ENCODE results near the gene BCO2.

The BCO2 gene

GRCh38 chr11:112173152-112173551 is 2.2 kb upstream of the BCO2 start:
- TF ChIP-seq ZFX (IDR thresholded peaks at IDR 0.05) (no peak), CTCF (conservative IDR thresholded peaks at IDR 0.05) (no peak)
- H3K27ac ChIP-seq = no peak overlapping the region

- TF ChIP-seq CTCF (conservative IDR thresholded peaks at IDR 0.05) = no peak
- TF ChIP-seq ZFX (IDR thresholded peaks at IDR 0.05) = no peak
- H3K27ac ChIP-seq = no peak overlapping the region
Measured at GRCh38 chr11:112175599-112175952, 264 bp downstream of the BCO2 start.

GRCh38 chr11:112176077-112176476 is 765 bp downstream of the BCO2 start:
- TF ChIP-seq CTCF (conservative IDR thresholded peaks at IDR 0.05) (no peak), ZFX (IDR thresholded peaks at IDR 0.05) (no peak)
- no peak overlapping the region for H3K27ac ChIP-seq

GRCh38 chr11:112177589-112177988 is 2.3 kb downstream of the BCO2 start:
- H3K27ac ChIP-seq = no peak overlapping the region
- TF ChIP-seq ZFX (IDR thresholded peaks at IDR 0.05) = no peak
- no peak for TF ChIP-seq CTCF (conservative IDR thresholded peaks at IDR 0.05)

- TF ChIP-seq CTCF (conservative IDR thresholded peaks at IDR 0.05) (no peak), ZFX (IDR thresholded peaks at IDR 0.05) (no peak)
- no peak overlapping the region for H3K27ac ChIP-seq
Measured at GRCh38 chr11:112178428-112178827, 3.1 kb downstream of the BCO2 start.

- H3K27ac ChIP-seq = no peak overlapping the region
- TF ChIP-seq CTCF (conservative IDR thresholded peaks at IDR 0.05) = no peak
- TF ChIP-seq ZFX (IDR thresholded peaks at IDR 0.05) = no peak
Measured at GRCh38 chr11:112178936-112179335, 3.6 kb downstream of the BCO2 start.

- no peak overlapping the region for H3K27ac ChIP-seq
- TF ChIP-seq CTCF (conservative IDR thresholded peaks at IDR 0.05) = no peak
- no peak for TF ChIP-seq ZFX (IDR thresholded peaks at IDR 0.05)
Measured at GRCh38 chr11:112179601-112180000, 4.3 kb downstream of the BCO2 start.

Measured in C4-2B (cell line).